ENCODE data around the gene IFI44L.

GRCh38 chr1:78619032-78619431 is 1.2 kb upstream of the IFI44L start:
- TF ChIP-seq REST (IDR thresholded peaks at IDR 0.05; ENCODE audit: borderline replicate concordance): no peak
- no peak for TF ChIP-seq CTCF (IDR thresholded peaks at IDR 0.05; ENCODE audit: poor library complexity, severe bottlenecking)
- TF ChIP-seq MXI1 (conservative IDR thresholded peaks at IDR 0.05; ENCODE audit: poor library complexity, severe bottlenecking): no peak
- no peak for TF ChIP-seq EZH2 (IDR thresholded peaks at IDR 0.05; ENCODE audit: borderline replicate concordance, insufficient read depth, low read length, poor library complexity, severe bottlenecking)
- no peak for TF ChIP-seq TAF1 (IDR thresholded peaks at IDR 0.05; ENCODE audit: low read depth)
- no peak for TF ChIP-seq POLR2AphosphoS5 (IDR thresholded peaks at IDR 0.05)
- TF ChIP-seq EP300 (conservative IDR thresholded peaks at IDR 0.05; ENCODE audit: poor library complexity, severe bottlenecking): no peak
- no peak for TF ChIP-seq SMC3 (conservative IDR thresholded peaks at IDR 0.05; ENCODE audit: poor library complexity)
